Parathyroid adenoma (tissue), 2 donors: Measurements from ENCODE around the gene TRAF3.

ENCODE experiments used
- H2AFZ ChIP-seq: fragments of 300-600 bp; sonication (generic); one replicate; pipeline ENCODE4 v1.7.0; 2017; ENCODE audit warnings: antibody characterized with exemption, mild to moderate bottlenecking
- H3K27ac ChIP-seq: fragments of 300-600 bp; sonication (generic); one replicate; pipeline ENCODE4 v1.7.0; 2017
- H3K27me3 ChIP-seq: fragments of 300-600 bp; sonication (generic); one replicate; pipeline ENCODE4 v1.7.0; 2017; ENCODE audit warnings: low read length; ENCODE audit not compliant: control insufficient read depth, insufficient read depth
- H3K36me3 ChIP-seq: fragments of 300-600 bp; sonication (generic); one replicate; pipeline ENCODE4 v1.7.0; 2017; ENCODE audit warnings: low read length; ENCODE audit not compliant: control insufficient read depth, insufficient read depth
- H3K4me1 ChIP-seq: fragments of 300-600 bp; sonication (generic); one replicate; pipeline ENCODE4 v1.7.0; 2017; ENCODE audit warnings: control low read depth
- H3K4me2 ChIP-seq: fragments of 300-600 bp; sonication (generic); one replicate; pipeline ENCODE4 v1.7.0; 2017; ENCODE audit warnings: low read length
- H3K4me3 ChIP-seq: fragments of 300-600 bp; sonication (generic); one replicate; pipeline ENCODE4 v1.7.0; 2017; ENCODE audit warnings: low read depth, low read length
- H3K79me2 ChIP-seq: fragments of 300-600 bp; sonication (generic); one replicate; pipeline ENCODE4 v1.7.0; 2017; ENCODE audit warnings: control low read depth
- H3K9ac ChIP-seq: fragments of 300-600 bp; sonication (generic); one replicate; pipeline ENCODE4 v1.7.0; 2017; ENCODE audit warnings: mild to moderate bottlenecking
- H3K9me3 ChIP-seq: fragments of 300-600 bp; sonication (generic); one replicate; pipeline ENCODE4 v1.7.0; 2017; ENCODE audit warnings: low read length; ENCODE audit not compliant: control insufficient read depth
- TF ChIP-seq, protein P1 (sequence below): fragments of 300-600 bp; sonication (generic); IDR thresholded peaks from one replicate; pipeline ENCODE4 v1.7.0; 2017; ENCODE audit warnings: antibody characterized with exemption, mild to moderate bottlenecking
- donor health status: primary hyperparathyroidism.

TRAF3 gene

DNA sequence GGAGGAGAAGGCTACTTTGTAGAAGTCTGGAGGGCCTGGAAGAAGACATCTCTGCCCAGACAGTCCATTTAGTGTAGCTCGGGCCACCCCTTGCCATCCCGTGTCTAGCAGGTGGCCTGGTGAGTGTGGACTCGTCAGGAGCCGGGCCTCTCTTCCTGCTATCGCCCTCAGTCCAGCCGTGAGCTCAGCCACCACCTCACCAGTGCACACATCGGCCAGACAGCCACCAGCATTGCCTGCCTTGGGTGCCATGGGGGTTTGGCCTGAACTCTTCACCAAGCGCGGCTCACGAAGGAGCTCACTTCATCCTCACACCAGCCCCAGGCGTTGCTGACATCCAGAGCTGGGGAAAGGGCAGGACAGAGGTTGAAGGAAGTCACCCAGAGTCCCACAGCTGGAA, 19.6 kb upstream of the TRAF3 start:
- H3K4me1 ChIP-seq, result no peaks in the 10 kb centered on the region
- no peaks in the 10 kb centered on the region for H3K9me3 ChIP-seq
- no peak overlapping the region for H3K4me2 ChIP-seq
- no peak overlapping the region for H3K27ac ChIP-seq
- H2AFZ ChIP-seq, result no peak overlapping the region
- no peaks in the 10 kb centered on the region for H3K27me3 ChIP-seq
- no peaks in the 10 kb centered on the region for H3K36me3 ChIP-seq
- TF ChIP-seq, protein P1, sequence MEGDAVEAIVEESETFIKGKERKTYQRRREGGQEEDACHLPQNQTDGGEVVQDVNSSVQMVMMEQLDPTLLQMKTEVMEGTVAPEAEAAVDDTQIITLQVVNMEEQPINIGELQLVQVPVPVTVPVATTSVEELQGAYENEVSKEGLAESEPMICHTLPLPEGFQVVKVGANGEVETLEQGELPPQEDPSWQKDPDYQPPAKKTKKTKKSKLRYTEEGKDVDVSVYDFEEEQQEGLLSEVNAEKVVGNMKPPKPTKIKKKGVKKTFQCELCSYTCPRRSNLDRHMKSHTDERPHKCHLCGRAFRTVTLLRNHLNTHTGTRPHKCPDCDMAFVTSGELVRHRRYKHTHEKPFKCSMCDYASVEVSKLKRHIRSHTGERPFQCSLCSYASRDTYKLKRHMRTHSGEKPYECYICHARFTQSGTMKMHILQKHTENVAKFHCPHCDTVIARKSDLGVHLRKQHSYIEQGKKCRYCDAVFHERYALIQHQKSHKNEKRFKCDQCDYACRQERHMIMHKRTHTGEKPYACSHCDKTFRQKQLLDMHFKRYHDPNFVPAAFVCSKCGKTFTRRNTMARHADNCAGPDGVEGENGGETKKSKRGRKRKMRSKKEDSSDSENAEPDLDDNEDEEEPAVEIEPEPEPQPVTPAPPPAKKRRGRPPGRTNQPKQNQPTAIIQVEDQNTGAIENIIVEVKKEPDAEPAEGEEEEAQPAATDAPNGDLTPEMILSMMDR, result no peak
- H3K4me3 ChIP-seq, result no peak overlapping the region
- no peaks in the 10 kb centered on the region for H3K79me2 ChIP-seq
- no peak overlapping the region for H3K9ac ChIP-seq

DNA sequence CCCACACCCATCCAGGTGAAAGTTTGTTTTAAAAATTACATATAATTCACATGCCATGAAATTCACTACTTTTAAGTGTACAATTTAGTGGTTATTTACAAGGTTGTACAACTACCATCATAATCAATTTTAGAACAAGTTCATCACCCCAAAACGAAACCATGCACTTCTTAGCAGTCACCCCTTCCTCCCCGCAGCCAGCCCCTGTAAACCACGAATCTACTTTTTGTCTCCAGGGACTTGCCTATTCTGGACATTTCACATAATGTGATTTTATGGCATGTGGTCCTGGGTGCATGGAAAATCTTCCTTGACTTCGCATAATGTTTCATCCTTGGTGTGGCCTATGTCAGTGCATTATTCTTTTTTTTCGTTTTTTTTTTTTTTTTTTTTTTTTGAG, 19.2 kb upstream of the TRAF3 start:
- TF ChIP-seq, protein P1, result no peak
- no peak overlapping the region for H3K4me3 ChIP-seq
- H3K4me1 ChIP-seq, result no peaks in the 10 kb centered on the region

DNA sequence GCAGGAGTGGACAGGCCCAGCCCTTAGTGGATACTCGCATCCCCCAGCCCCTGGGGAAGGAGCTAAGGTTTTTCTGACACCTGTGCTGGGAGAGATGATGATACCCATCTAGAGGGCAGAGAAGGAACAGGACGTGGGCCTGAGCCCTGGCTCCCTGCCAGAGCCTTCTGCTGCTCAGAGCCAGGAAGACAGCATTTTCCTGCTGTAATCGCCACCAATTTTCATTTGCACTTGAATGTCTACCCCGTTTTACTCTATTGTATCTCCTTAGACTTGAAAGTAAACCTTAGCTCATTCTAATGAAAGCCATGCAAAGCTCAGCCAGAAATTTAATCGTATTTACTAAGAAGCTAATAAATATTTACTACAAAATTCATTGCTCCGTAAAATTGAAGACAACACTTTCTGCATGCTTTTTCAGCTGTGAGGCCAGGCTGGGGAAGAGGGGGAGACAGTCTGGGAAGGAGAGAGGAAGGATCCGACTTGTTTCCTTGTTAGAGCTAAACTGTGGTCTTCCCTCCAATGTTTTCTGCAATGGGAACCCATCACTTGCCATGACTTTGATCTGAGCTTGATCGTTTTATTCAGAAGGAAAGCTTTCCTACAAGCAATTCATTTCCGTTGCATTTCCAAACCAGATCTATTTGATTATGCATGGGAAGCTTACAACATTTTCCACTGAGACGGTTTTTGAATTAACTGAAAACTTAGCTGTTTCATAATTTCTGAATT, 17.6 kb upstream of the TRAF3 start:
- TF ChIP-seq, protein P1, result no peak
- Histone ChIP-seq H2AFZ (no peak overlapping the region), H3K4me1 (no peaks in the 10 kb centered on the region)

More for the DNA sequence above, 19.2 kb upstream of the TRAF3 start:
- H3K9me3 ChIP-seq, result no peaks in the 10 kb centered on the region
- H3K9ac ChIP-seq, result no peak overlapping the region
- no peaks in the 10 kb centered on the region for H3K36me3 ChIP-seq
- no peaks in the 10 kb centered on the region for H3K79me2 ChIP-seq
- no peaks in the 10 kb centered on the region for H3K27me3 ChIP-seq
- no peak overlapping the region for H2AFZ ChIP-seq
- no peak overlapping the region for H3K4me2 ChIP-seq
- no peak overlapping the region for H3K27ac ChIP-seq

DNA sequence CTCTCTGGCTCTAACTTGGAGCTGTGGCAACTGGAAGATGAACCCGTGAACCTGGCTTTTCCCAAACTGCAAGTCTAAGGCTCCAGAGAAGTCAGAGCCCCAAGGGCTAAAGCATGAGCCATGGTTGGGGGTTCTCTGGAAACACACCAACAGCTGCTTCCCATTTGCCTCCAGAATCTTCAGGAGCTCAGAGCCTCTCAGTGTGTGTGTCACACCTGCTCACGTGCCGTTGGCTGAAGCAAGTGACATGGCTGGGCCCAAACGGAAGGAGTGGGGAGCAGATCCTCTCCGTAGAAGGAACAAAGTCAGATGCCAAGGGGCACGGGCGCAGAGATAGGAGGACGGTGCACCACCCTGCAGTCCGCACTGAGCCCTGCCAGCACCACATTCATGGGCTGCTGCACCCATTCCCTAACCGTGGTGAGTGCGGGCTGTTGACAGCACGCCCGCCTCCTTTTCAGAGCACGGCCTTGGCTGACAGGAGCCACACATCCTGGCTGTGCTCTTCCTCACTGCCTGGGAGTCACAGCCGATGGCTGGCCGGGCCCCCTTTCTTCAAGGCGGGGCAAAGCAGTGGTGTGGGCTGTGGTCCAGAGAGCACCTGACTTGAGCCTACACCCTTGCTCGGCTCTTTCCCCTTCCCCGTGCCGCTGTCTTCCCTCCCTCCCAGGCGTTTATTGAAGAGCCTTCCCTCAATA, 16.6 kb upstream of the TRAF3 start:
- no peaks in the 10 kb centered on the region for H3K79me2 ChIP-seq
- H3K27me3 ChIP-seq, result no peaks in the 10 kb centered on the region
- TF ChIP-seq, protein P1, result no peak
- no peaks in the 10 kb centered on the region for H3K36me3 ChIP-seq
- no peak overlapping the region for H3K27ac ChIP-seq
- no peak overlapping the region for H3K4me3 ChIP-seq
- H3K4me2 ChIP-seq, result no peak overlapping the region
- no peaks in the 10 kb centered on the region for H3K4me1 ChIP-seq
- H2AFZ ChIP-seq, result peak overlapping the region; percentile 65
- no peaks in the 10 kb centered on the region for H3K9me3 ChIP-seq
- no peak overlapping the region for H3K9ac ChIP-seq

More for the DNA sequence above, 17.6 kb upstream of the TRAF3 start:
- Histone ChIP-seq H3K27ac (no peak overlapping the region), H3K27me3 (no peaks in the 10 kb centered on the region), H3K79me2 (no peaks in the 10 kb centered on the region), H3K36me3 (no peaks in the 10 kb centered on the region), H3K9ac (no peak overlapping the region), H3K4me2 (no peak overlapping the region), H3K4me3 (no peak overlapping the region), H3K9me3 (no peaks in the 10 kb centered on the region)
